HG03432 (cell line): ENCODE measurements around the gene PRELID2.
"Not testable (repeated sequence)": the region's sequence is repeated elsewhere in the genome, so short reads cannot be mapped to it uniquely, and the experiment has no call there.

ENCODE experiments used
- ATAC-seq: cut with Tn5 transposase; IDR thresholded peaks from one replicate; pipeline ENCODE4 v1.9.1; 2021; ENCODE audit warnings: mild to moderate bottlenecking, moderate library complexity; ENCODE audit not compliant: unreplicated experiment

The PRELID2 gene

GRCh38 chr5:145752947-145753346 lies 82.2 kb downstream of the PRELID2 start:
- no peak for ATAC-seq

GRCh38 chr5:145752534-145752933 lies 82.6 kb downstream of the PRELID2 start:
- no peak for ATAC-seq

GRCh38 chr5:145750199-145750598 lies 84.9 kb downstream of the PRELID2 start:
- no peak for ATAC-seq

GRCh38 chr5:145743396-145744061 lies 91.6 kb downstream of the PRELID2 start:
- no peak for ATAC-seq

GRCh38 chr5:145739843-145740242 lies 95.3 kb downstream of the PRELID2 start:
- ATAC-seq = no peak

GRCh38 chr5:145738227-145738626 lies 96.9 kb downstream of the PRELID2 start:
- no peak for ATAC-seq

GRCh38 chr5:145737578-145737977 lies 97.6 kb downstream of the PRELID2 start:
- no peak for ATAC-seq

GRCh38 chr5:145729956-145730355 lies 105.2 kb downstream of the PRELID2 start:
- not testable (repeated sequence) for ATAC-seq

GRCh38 chr5:145723516-145723915 lies 111.6 kb downstream of the PRELID2 start:
- no peak for ATAC-seq

- ATAC-seq = no peak
These were observed 116.2 kb downstream of the PRELID2 start for GRCh38 chr5:145718956-145719355.

- no peak for ATAC-seq
These were observed 119.7 kb downstream of the PRELID2 start for GRCh38 chr5:145715412-145715811.

- no peak for ATAC-seq
These were observed 122.9 kb downstream of the PRELID2 start for GRCh38 chr5:145712245-145712644.

GRCh38 chr5:145711417-145711816 lies 123.7 kb downstream of the PRELID2 start:
- ATAC-seq = no peak
